ENCODE data around the gene ARL14EPL. TPM values are rescaled to one million over a fixed set of nuclear protein-coding genes. Genes with fewer than 3 reads are reported as not detected.
"Not testable (repeated sequence)": the region's sequence is repeated elsewhere in the genome, so short reads cannot be mapped to it uniquely, and the experiment has no call there.

Gene ARL14EPL
- polyA plus RNA-seq, 3 donors: 0.18 to 0.22 TPM; not detected in 1

DNA sequence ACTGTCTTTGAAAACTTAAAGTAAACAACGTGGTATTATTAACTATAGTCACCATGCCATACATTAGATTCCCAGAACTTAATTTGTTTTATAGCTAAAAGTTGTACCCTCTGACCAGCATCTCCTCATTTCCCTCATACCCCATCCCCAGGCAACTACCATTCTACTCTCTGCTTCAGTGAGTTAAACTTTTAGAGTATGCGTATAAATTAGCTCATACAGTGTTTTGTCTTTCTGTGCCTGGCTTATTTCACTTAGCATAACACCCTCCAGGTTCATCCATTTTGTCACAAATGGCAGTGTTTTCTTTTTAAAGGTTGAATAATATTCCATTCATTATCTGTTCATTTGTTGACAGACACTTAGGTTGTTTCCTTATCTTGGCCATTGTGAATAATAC lies 66.7 kb downstream of the ARL14EPL start:
- 71 to 98% (median 98%) methylated on average over 2 of the region's 2 CpGs for WGBS, 3 donors

DNA sequence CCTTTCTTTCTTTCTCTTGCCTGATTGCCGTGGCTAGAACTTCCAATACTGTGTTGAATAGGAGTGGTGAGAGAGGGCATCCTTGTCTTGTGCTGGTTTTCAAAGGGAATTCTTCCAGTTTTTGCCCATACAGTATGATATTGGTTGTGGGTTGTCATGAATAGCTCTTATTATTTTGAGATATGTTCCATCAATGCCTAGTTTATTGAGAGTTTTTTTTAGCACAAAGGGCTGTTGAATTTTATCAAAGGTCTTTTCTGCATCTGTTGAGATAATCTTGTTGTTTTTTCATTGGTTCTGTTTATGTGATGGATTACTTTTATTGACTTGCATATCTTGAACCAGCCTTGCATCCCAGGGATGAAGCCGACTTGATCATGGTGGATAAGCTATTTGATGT lies 72.7 kb downstream of the ARL14EPL start:
- not testable (repeated sequence) for H3K27ac ChIP-seq (ENCODE audit: low read depth, low read length)
- WGBS, 3 donors: 94 to 99% (median 98%) methylated on average over 2 of the region's 2 CpGs

More for the DNA sequence above, 66.7 kb downstream of the ARL14EPL start:
- no peak overlapping the region for H3K27ac ChIP-seq (ENCODE audit: low read depth, low read length)

Other genes starting within 250 kb of the ARL14EPL start
- gene CDO1, start 215.8 kb upstream of the ARL14EPL start, polyA plus RNA-seq: 100 to 1,000 TPM in 1 of 3 donors, 10 to 100 TPM in 2; 65.9 to 286 (median 68.6) TPM
- 10 to 100 TPM; 21.8 to 32.2 (median 29.7) TPM for gene ATG12, start 190.9 kb upstream of the ARL14EPL start, polyA plus RNA-seq
- 100 to 1,000 TPM in 1 of 3 donors, 10 to 100 TPM in 2; 43.0 to 127 (median 44.7) TPM for gene AP3S1, start 190.5 kb upstream of the ARL14EPL start, polyA plus RNA-seq
- 10 to 100 TPM in 2 of 3 donors, 1 to 10 TPM in 1; 1.8 to 18.7 (median 13.6) TPM for gene LVRN, start 70.0 kb upstream of the ARL14EPL start, polyA plus RNA-seq
- gene COMMD10, start 52.6 kb downstream of the ARL14EPL start, polyA plus RNA-seq: 10 to 100 TPM; 10.8 to 27.0 (median 14.9) TPM